Spleen (tissue), 7 donors: Measurements from ENCODE around the gene AKAIN1.

ENCODE experiments used
- CTCF ChIP-seq, 11 experiments: fragments of 200-600 bp in 7 of 11; fragments of 450-650 bp in 4 of 11; sonication (generic) in 4 of 11; IDR thresholded peaks in 8 of 11; conservative IDR thresholded peaks in 3 of 11; 1 replicate in 7 of 11; 2 replicates in 4 of 11; pipeline versions ENCODE4 v1.4.0 to v1.8.0; 2016 to 2021; ENCODE audit warnings: antibody characterized with exemption in 11 of 11, inconsistent platforms in 4 of 11, mild to moderate bottlenecking in 1 of 11
- POLR2AphosphoS5 ChIP-seq, 3 donors: sonication (generic); formaldehyde crosslinking; IDR thresholded peaks; one replicate each; pipeline ENCODE4 v1.5.1; 2017; ENCODE audit warnings: antibody characterized with exemption in 3 of 3
- donor health status: DM: no; HTN: no; CAD: no; lungs with moderate emphysema.
- donor health status: DM: no; HTN: no; CAD: no.
- donor health status: DM: no; HTN: no; CAD: no.

DNA sequence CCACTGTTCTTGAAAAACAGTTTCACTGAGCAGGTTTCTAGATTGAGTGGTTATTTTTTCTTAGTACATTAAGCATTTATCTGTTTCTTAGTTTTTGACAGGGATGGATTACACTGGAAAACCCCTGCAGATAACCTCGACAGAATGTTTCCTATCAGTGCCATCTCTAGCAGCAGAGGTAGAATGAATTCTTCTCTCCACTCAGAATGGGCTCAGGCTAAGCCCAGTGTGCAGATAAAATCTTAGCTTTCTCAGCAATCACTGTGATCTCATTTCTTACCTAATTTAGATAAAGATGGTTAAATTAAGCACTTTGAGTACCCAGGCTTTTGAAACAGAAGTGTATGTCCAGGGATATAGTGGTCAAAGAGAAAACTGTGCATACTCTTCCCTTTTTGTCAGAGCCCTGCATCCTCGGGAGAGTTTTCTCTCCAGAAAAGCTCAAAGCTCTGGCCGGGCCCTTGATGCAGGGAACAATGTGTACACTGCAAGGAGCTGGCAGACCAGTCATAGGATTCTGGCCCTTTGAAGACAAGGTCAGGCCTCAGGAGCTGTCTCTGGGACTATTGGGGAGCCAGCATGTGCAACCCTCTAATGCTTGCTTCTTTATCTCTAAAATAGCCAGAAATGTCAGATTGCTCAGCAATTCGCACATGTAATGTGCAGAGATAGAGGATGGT is 10.6 kb upstream of the AKAIN1 start:
- TF ChIP-seq CTCF (IDR thresholded peaks at IDR 0.05 in 8 of 11, conservative IDR thresholded peaks at IDR 0.05 in 3 of 11) (no peak), POLR2AphosphoS5 (IDR thresholded peaks at IDR 0.05) (no peak)
